ENCODE measurements around the gene OOEP. TPM values are rescaled to one million over a fixed set of nuclear protein-coding genes. Genes with fewer than 3 reads are reported as not detected.

OOEP gene
- total RNA-seq, 1 experiment from 2014 or later = not detected

- H3K9ac ChIP-seq (ENCODE audit: low read length) = no peak overlapping the region
- no TSS peak for BruUV-seq (replicated peaks)
- H4K20me1 ChIP-seq (ENCODE audit: insufficient read depth) = no peaks in the 10 kb centered on the region
- RAD21 ChIA-PET (ENCODE audit: low non-redundant PET in 1 of 2, low total read pairs in 2 of 2, uncharacterized antibody in 2 of 2, unreplicated experiment in 2 of 2) = no interaction called here
- no peaks in the 10 kb centered on the region for H3K27me3 ChIP-seq (ENCODE audit: insufficient read depth, low read length)
- no peak overlapping the region for H2AFZ ChIP-seq (ENCODE audit: low read depth, low read length, poor library complexity, severe bottlenecking)
- H3K4me3 ChIP-seq (replicated peaks in 1 of 2; ENCODE audit: low read depth in 1 of 2, low read length in 2 of 2) = no peak overlapping the region
- DNase-seq (ENCODE audit: low read depth, low spot score) (no peak), ATAC-seq (no peak)
- CTCF ChIA-PET = no interaction called here
- no peaks in the 10 kb centered on the region for H3K9me3 ChIP-seq (ENCODE audit: control insufficient read depth in 1 of 2, insufficient read depth in 1 of 2, low read depth in 1 of 2, low read length in 2 of 2)
- H3K4me1 ChIP-seq (ENCODE audit: control insufficient read depth in 1 of 2, insufficient read depth in 2 of 2, low read length in 2 of 2) = no peaks in the 10 kb centered on the region
- intact Hi-C loops (cut with micrococcal nuclease) = no loop called here
- H3K27ac ChIP-seq (ENCODE audit: low read depth, low read length) = no peak overlapping the region
- TF ChIP-seq ELF1 (IDR thresholded peaks at IDR 0.05; ENCODE audit: borderline replicate concordance, low read depth) = no peak
- no peak for TF ChIP-seq TCF7L2 (IDR thresholded peaks at IDR 0.05; ENCODE audit: borderline replicate concordance, extremely low read depth, insufficient read depth, insufficient read length)
- no peak for TF ChIP-seq CBX3 (IDR thresholded peaks at IDR 0.05; ENCODE audit: low read depth)
- no peak for TF ChIP-seq REST (IDR thresholded peaks at IDR 0.05; ENCODE audit: low read depth)
- TF ChIP-seq RAD21 (IDR thresholded peaks at IDR 0.05; ENCODE audit: low read depth) = no peak
- TF ChIP-seq ZFX (IDR thresholded peaks at IDR 0.05) = no peak
- no peak for TF ChIP-seq ZNF274 (IDR thresholded peaks at IDR 0.05; ENCODE audit: low read depth, low read length)
- no peak for TF ChIP-seq FOSL1 (IDR thresholded peaks at IDR 0.05; ENCODE audit: low read depth)
- no peak for TF ChIP-seq JUND (IDR thresholded peaks at IDR 0.05)
- POLR2A ChIA-PET = no interaction called here
- no peak overlapping the region for H3K4me2 ChIP-seq (ENCODE audit: low read length)
- no peaks in the 10 kb centered on the region for H3K9me2 ChIP-seq (ENCODE audit: insufficient read depth)
- H3K79me2 ChIP-seq (ENCODE audit: insufficient read depth, low read length) = no peaks in the 10 kb centered on the region
- no peaks in the 10 kb centered on the region for H3K36me3 ChIP-seq (ENCODE audit: control insufficient read depth in 1 of 2, insufficient read depth in 2 of 2, low read length in 2 of 2)
These were observed 2.3 kb upstream of the OOEP start for GRCh38 chr6:73371984-73372383.
